H1 (cell line): ENCODE data around the gene UXT. TPM values are rescaled to one million over a fixed set of nuclear protein-coding genes. Genes with fewer than 3 reads are reported as not detected.

Source experiments
- CTCF ChIA-PET: fragments of 300-600 bp; sonication (Branson Sonifier 250); formaldehyde crosslinking; loops from one replicate; lab custom pipeline; 2021; ENCODE audit not compliant: partially characterized antibody; lab: Charles Lee
- POLR2A ChIA-PET: fragments of 300-600 bp; sonication (Branson Sonifier 250); formaldehyde crosslinking; loops from one replicate; lab custom pipeline; 2021; ENCODE audit warnings: inconsistent platforms; ENCODE audit not compliant: partially characterized antibody; lab: Charles Lee
- DNase-seq, 2 experiments: peaks; one replicate each; pipeline versions ENCODE4 v3.0.0 to v3.0.0-alpha.2; 2010 to 2022; ENCODE audit warnings: low spot score in 2 of 2, low read depth in 1 of 2, mixed read lengths in 1 of 2
- FAIRE-seq: peaks from 2 replicates; lab custom pipeline; 2011; peaks lifted over from hg19 to GRCh38; lab: Jason Lieb, UNC
- H2AFZ ChIP-seq: 2 replicates; pipeline ENCODE4 v1.8.1; 2012; ENCODE audit warnings: low read length, inconsistent platforms
- H2AK5ac ChIP-seq: 2 replicates; pipeline ENCODE4 v1.6.1; 2013; ENCODE audit warnings: low read depth, low read length
- H2BK120ac ChIP-seq: replicated peaks from 2 replicates; pipeline ENCODE3; 2013; ENCODE audit warnings: low read depth, low read length, inconsistent platforms
- H2BK12ac ChIP-seq: 2 replicates; pipeline ENCODE4 v1.6.1; 2013; ENCODE audit warnings: low read depth, low read length
- H2BK15ac ChIP-seq: 2 replicates; pipeline ENCODE4 v1.6.1; 2013; ENCODE audit warnings: low read length
- H2BK20ac ChIP-seq: 2 replicates; pipeline ENCODE4 v1.6.1; 2013; ENCODE audit warnings: low read length
- H2BK5ac ChIP-seq: 2 replicates; pipeline ENCODE4 v1.6.1; 2013; ENCODE audit warnings: low read depth, low read length
- H3K14ac ChIP-seq: 2 replicates; pipeline ENCODE4 v1.6.1; 2013; ENCODE audit warnings: inconsistent platforms; ENCODE audit not compliant: insufficient read length
- H3K18ac ChIP-seq: 2 replicates; pipeline ENCODE4 v1.6.1; 2013; ENCODE audit warnings: low read length; ENCODE audit errors: extremely low read depth
- H3K23ac ChIP-seq: 2 replicates; pipeline ENCODE4 v1.6.1; 2013; ENCODE audit warnings: inconsistent platforms; ENCODE audit not compliant: insufficient read length
- H3K23me2 ChIP-seq: 2 replicates; pipeline ENCODE4 v1.6.1; 2013; ENCODE audit warnings: low read depth, low read length
- H3K27ac ChIP-seq: 2 replicates; pipeline ENCODE4 v1.6.1; 2011; ENCODE audit warnings: low read depth, low read length, inconsistent platforms
- H3K27me3 ChIP-seq, 4 experiments: replicated peaks in 1 of 4; 1 replicate in 1 of 4; 2 replicates in 3 of 4; pipeline versions ENCODE4 v1.6.1 to v1.8.1; 2011 to 2013; ENCODE audit warnings: low read length in 3 of 4, mild to moderate bottlenecking in 3 of 4, inconsistent platforms in 2 of 4, mixed read lengths in 2 of 4, moderate library complexity in 1 of 4; ENCODE audit not compliant: control insufficient read depth in 3 of 4, insufficient read depth in 3 of 4; ENCODE audit errors: extremely low read depth in 1 of 4
- H3K36me3 ChIP-seq, 4 experiments: 2 replicates each; pipeline versions ENCODE4 v1.6.1 to v1.8.1; 2011 to 2013; ENCODE audit warnings: mild to moderate bottlenecking in 4 of 4, low read length in 3 of 4, moderate library complexity in 2 of 4, control low read depth in 1 of 4, inconsistent platforms in 1 of 4; ENCODE audit not compliant: insufficient read depth in 4 of 4, control insufficient read depth in 2 of 4
- H3K4ac ChIP-seq: replicated peaks from 2 replicates; pipeline ENCODE3; 2013; ENCODE audit warnings: low read length, low read depth, mixed read lengths, inconsistent platforms; ENCODE audit not compliant: insufficient read length
- H3K4me1 ChIP-seq, 4 experiments: replicated peaks in 1 of 4; 1 replicate in 1 of 4; 2 replicates in 3 of 4; pipeline versions ENCODE4 v1.6.1 to v1.8.1; 2011 to 2013; ENCODE audit warnings: low read length in 3 of 4, inconsistent platforms in 2 of 4, mixed read lengths in 1 of 4; ENCODE audit not compliant: insufficient read depth in 4 of 4, control insufficient read depth in 3 of 4
- H3K4me2 ChIP-seq, 2 experiments: 2 replicates each; pipeline versions ENCODE4 v1.6.1 to v1.8.1; 2011 to 2013; ENCODE audit warnings: low read depth in 2 of 2, low read length in 2 of 2, control low read depth in 1 of 2, inconsistent platforms in 1 of 2, mild to moderate bottlenecking in 1 of 2; ENCODE audit not compliant: insufficient read depth in 1 of 2
- H3K4me3 ChIP-seq, 4 experiments: fragments of 200-600, 300-600 bp in 1 of 4; sonication (generic), shearing (Covaris generic), sonication (Bioruptor Twin) in 1 of 4; 2 replicates each; pipeline versions ENCODE4 v1.5.1 to v1.8.1; 2011 to 2016; ENCODE audit warnings: low read length in 4 of 4, low read depth in 3 of 4, control low read depth in 2 of 4, inconsistent platforms in 2 of 4, mild to moderate bottlenecking in 2 of 4, mixed read lengths in 1 of 4, moderate library complexity in 1 of 4; ENCODE audit not compliant: insufficient read depth in 2 of 4; ENCODE audit errors: extremely low read depth in 1 of 4
- H3K56ac ChIP-seq: replicated peaks from 2 replicates; pipeline ENCODE3; 2013; ENCODE audit warnings: low read depth, mild to moderate bottlenecking, mixed read lengths, low read length, inconsistent platforms; ENCODE audit not compliant: insufficient read length
- H3K79me1 ChIP-seq: 2 replicates; pipeline ENCODE4 v1.6.1; 2013; ENCODE audit warnings: low read depth, low read length, control low read depth
- H3K79me2 ChIP-seq, 2 experiments: 2 replicates each; pipeline versions ENCODE4 v1.6.1 to v1.8.1; 2012 to 2013; ENCODE audit warnings: low read length in 2 of 2, mild to moderate bottlenecking in 2 of 2, inconsistent platforms in 1 of 2; ENCODE audit not compliant: insufficient read depth in 2 of 2, control insufficient read depth in 1 of 2
- H3K9ac ChIP-seq, 4 experiments: replicated peaks in 1 of 4; 1 replicate in 1 of 4; 2 replicates in 3 of 4; pipeline versions ENCODE4 v1.6.1 to v1.8.1; 2011 to 2013; ENCODE audit warnings: low read depth in 3 of 4, low read length in 3 of 4, control low read depth in 2 of 4, mild to moderate bottlenecking in 2 of 4, moderate library complexity in 2 of 4, inconsistent platforms in 1 of 4; ENCODE audit errors: extremely low read depth in 1 of 4
- H3K9me3 ChIP-seq, 2 experiments: 2 replicates each; pipeline versions ENCODE4 v1.6.1 to v1.8.1; 2012 to 2013; ENCODE audit warnings: mild to moderate bottlenecking in 2 of 2, moderate library complexity in 2 of 2, control low read depth in 1 of 2, inconsistent platforms in 1 of 2, low read depth in 1 of 2, low read length in 1 of 2, mixed read lengths in 1 of 2; ENCODE audit not compliant: insufficient read depth in 2 of 2
- H4K20me1 ChIP-seq, 2 experiments: replicated peaks in 1 of 2; 2 replicates each; pipeline versions ENCODE3 to v1.8.1; 2011 to 2013; ENCODE audit warnings: inconsistent platforms in 2 of 2, low read length in 2 of 2, mild to moderate bottlenecking in 1 of 2; ENCODE audit not compliant: insufficient read depth in 2 of 2, control insufficient read depth in 1 of 2
- H4K5ac ChIP-seq: 2 replicates; pipeline ENCODE4 v1.6.1; 2013; ENCODE audit warnings: low read length, low read depth, mixed read lengths, inconsistent platforms; ENCODE audit not compliant: insufficient read length
- H4K8ac ChIP-seq: 2 replicates; pipeline ENCODE4 v1.8.0; 2013; ENCODE audit warnings: mild to moderate bottlenecking, moderate library complexity, low read length, inconsistent platforms; ENCODE audit not compliant: insufficient read depth; ENCODE audit errors: extremely low read depth
- H4K91ac ChIP-seq: replicated peaks from 2 replicates; pipeline ENCODE3; 2013; ENCODE audit warnings: low read length, mixed read lengths, inconsistent platforms; ENCODE audit not compliant: insufficient read length
- CBX8 ChIP-seq: fragments of 300-800, 300-1000 bp; sonication (generic); IDR thresholded peaks from 2 replicates; pipeline ENCODE4 v1.7.1; 2016; ENCODE audit warnings: low read depth, low read length, borderline replicate concordance
- WGBS, 2 experiments: shearing (Covaris generic) in 1 of 2; methylation state at CpG; one replicate each; pipeline versions ENCODE4 v1.1.6 to v1.1.7; 2013 to 2015; ENCODE audit warnings: low lambda C conversion rate in 2 of 2, mixed read lengths in 2 of 2, inconsistent platforms in 1 of 2, low coverage in 1 of 2, missing lambda C conversion rate in 1 of 2; ENCODE audit not compliant: insufficient replicate concordance in 2 of 2, insufficient coverage in 1 of 2, insufficient read length in 1 of 2; ENCODE audit errors: extremely low coverage in 1 of 2, missing lambda C conversion rate in 1 of 2; 5-methylcytosine and 5-hydroxymethylcytosine counted together
- polyA plus RNA-seq, 7 experiments: library from polyadenylated mRNA; depleted of rRNA in 3 of 7; stranded (reverse) in 5 of 7; unstranded in 2 of 7; fragments of >200 nt in 5 of 7; fragments of 200-250 nt in 2 of 7; gene quantifications; 1 replicate in 5 of 7; 2 replicates in 1 of 7; 4 replicates in 1 of 7; pipeline versions ENCODE4 v1.2.1 to v1.2.3, GENCODE V29; 2011 to 2013; ENCODE audit warnings: missing spikeins in 2 of 7, mixed read lengths in 2 of 7
- total RNA-seq: library from RNA; stranded (reverse); fragmentation: NEBNext Ultra II Directional; extraction: Animal tissue kit (Norgen Biotek cat#: 25700); gene quantifications from 2 replicates; pipeline ENCODE4 v1.2.1, GENCODE V29; 2021

Gene UXT
- total and polyA plus RNA-seq, 2 of the 8 experiments (the other 6 are each of a cell fraction or from before 2014, with no cell fraction given): 69.4 to 116 TPM

GRCh38 chrX:47661539-47661938 lies 2.6 kb upstream of the UXT start:
- no peak overlapping the region for H2BK12ac ChIP-seq
- H3K79me1 ChIP-seq: no peaks in the 10 kb centered on the region
- no peak overlapping the region for H2BK20ac ChIP-seq
- no peak overlapping the region for H2BK5ac ChIP-seq
- H3K56ac ChIP-seq: no peak overlapping the region
- H3K36me3 ChIP-seq: peaks cover 0 to 10% (median 6%) of the 10 kb centered on the region in 4 experiments; a peak in 5 of 8 replicates
- no peak overlapping the region for H3K23ac ChIP-seq
- H2AFZ ChIP-seq: no peak overlapping the region
- no peak overlapping the region for H3K4me3 ChIP-seq
- no peak for TF ChIP-seq CBX8
- FAIRE-seq: no peak
- H3K9me3 ChIP-seq: no peaks in the 10 kb centered on the region
- no peak overlapping the region for H3K27ac ChIP-seq
- POLR2A ChIA-PET: no interaction called here
- no peak overlapping the region for H2AK5ac ChIP-seq
- H3K79me2 ChIP-seq: no peaks in the 10 kb centered on the region
- H2BK15ac ChIP-seq: no peak overlapping the region
- no peak overlapping the region for H3K9ac ChIP-seq
- DNase-seq: no peak
- 93% methylated on average over 5 of the region's 7 CpGs; no CpG with 5 or more reads in 1 of the 2 experiments for WGBS, 2 experiments
- CTCF ChIA-PET: no interaction called here
- H4K91ac ChIP-seq: no peak overlapping the region
- no peak overlapping the region for H3K14ac ChIP-seq
- no peak overlapping the region for H4K8ac ChIP-seq
- no peak overlapping the region for H3K18ac ChIP-seq
- H3K4me1 ChIP-seq: no peaks in the 10 kb centered on the region
- no peak overlapping the region for H3K4me2 ChIP-seq
- no peak overlapping the region for H3K4ac ChIP-seq
- H4K5ac ChIP-seq: no peak overlapping the region
- H4K20me1 ChIP-seq: no peaks in the 10 kb centered on the region
- H3K23me2 ChIP-seq: no peaks in the 10 kb centered on the region
- peaks cover 0 to 4% (median 1%) of the 10 kb centered on the region in 4 experiments; a peak in 3 of 7 replicates for H3K27me3 ChIP-seq
- H2BK120ac ChIP-seq: no peak overlapping the region
